ENCODE measurements around the gene KRTAP2-4. TPM values are rescaled to one million over a fixed set of nuclear protein-coding genes. Genes with fewer than 3 reads are reported as not detected.
"Not testable (repeated sequence)": the region's sequence is repeated elsewhere in the genome, so short reads cannot be mapped to it uniquely, and the experiment has no call there.

KRTAP2-4 gene, protein sequence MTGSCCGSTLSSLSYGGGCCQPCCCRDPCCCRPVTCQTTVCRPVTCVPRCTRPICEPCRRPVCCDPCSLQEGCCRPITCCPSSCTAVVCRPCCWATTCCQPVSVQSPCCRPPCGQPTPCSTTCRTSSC
- polyA plus RNA-seq (2012; ENCODE audit: low read depth, missing spikeins) = not detected

GRCh38 chr17:41065829-41066624 lies at the start of gene KRTAP2-4:
Gene KRTAP2-4 (minus strand): TSS chr17:41065879. CDS start chr17:41065845, 34 bp downstream.
- DNase-seq (ENCODE audit: insufficient read length, low spot score) (no peak), FAIRE-seq (no peak)
- TF ChIP-seq SPI1 (IDR thresholded peaks at IDR 0.05; ENCODE audit: low read depth, low read length) (no peak), POU2F2 (IDR thresholded peaks at IDR 0.05; ENCODE audit: low read depth, low read length) (no peak), PAX5 (IDR thresholded peaks at IDR 0.05; ENCODE audit: insufficient read depth, low read length, severe bottlenecking) (no peak), POLR2A (IDR thresholded peaks at IDR 0.05; ENCODE audit: low read depth, low read length) (no peak), TAF1 (IDR thresholded peaks at IDR 0.05; ENCODE audit: low read depth, low read length) (no peak), POLR2AphosphoS5 (IDR thresholded peaks at IDR 0.05; ENCODE audit: low read depth, low read length) (no peak)

- TF ChIP-seq POLR2A (IDR thresholded peaks at IDR 0.05; ENCODE audit: low read depth, low read length) (no peak), TAF1 (IDR thresholded peaks at IDR 0.05; ENCODE audit: low read depth, low read length) (no peak), SPI1 (IDR thresholded peaks at IDR 0.05; ENCODE audit: low read depth, low read length) (no peak), POLR2AphosphoS5 (IDR thresholded peaks at IDR 0.05; ENCODE audit: low read depth, low read length) (no peak), PAX5 (IDR thresholded peaks at IDR 0.05; ENCODE audit: insufficient read depth, low read length, severe bottlenecking) (no peak)
- no peak for FAIRE-seq
- DNase-seq (ENCODE audit: insufficient read length, low spot score) = no peak
These were observed 45.6 kb upstream of the KRTAP2-4 start for GRCh38 chr17:41111151-41111885.

DNA sequence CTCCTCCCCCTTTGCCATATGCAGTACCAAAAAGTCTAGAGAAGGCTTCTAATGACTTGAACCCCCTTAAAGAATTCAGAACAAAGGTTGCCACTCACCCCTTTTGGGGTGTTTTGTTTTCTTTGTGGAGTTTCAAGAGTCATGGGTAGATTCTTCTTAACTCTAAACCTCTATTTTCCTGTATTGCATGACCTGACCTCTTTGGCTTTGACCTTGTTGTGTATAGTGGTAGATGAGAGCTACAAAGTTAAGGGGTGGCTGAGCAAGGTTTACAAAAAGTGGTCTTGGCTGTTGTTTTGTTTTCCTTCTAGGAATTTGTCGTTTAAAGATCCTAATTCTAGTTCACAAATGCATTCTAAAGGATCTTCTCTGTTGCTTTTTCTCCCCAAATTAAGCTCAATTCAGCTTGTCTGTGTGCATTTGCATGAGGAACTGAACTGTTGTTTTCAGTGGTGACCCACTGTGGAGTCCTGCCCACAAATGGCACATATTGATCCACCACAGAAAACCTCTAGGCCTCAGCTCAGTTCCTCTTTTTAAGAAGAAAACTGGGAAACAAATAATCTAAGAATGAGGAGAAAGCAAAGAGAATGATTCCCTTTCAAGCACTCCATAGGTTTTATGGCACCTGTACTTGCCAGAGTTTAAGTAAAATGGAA lies 43.2 kb upstream of the KRTAP2-4 start:
- not testable (repeated sequence) for FAIRE-seq

GRCh38 chr17:41107941-41108450 lies 42.3 kb upstream of the KRTAP2-4 start:
- TF ChIP-seq POU2F2 (IDR thresholded peaks at IDR 0.05; ENCODE audit: low read depth, low read length) = no peak
- no peak for TF ChIP-seq SPI1 (IDR thresholded peaks at IDR 0.05; ENCODE audit: low read depth, low read length)
- no peak for TF ChIP-seq POLR2A (IDR thresholded peaks at IDR 0.05; ENCODE audit: low read depth, low read length)
- no peak for TF ChIP-seq POLR2AphosphoS5 (IDR thresholded peaks at IDR 0.05; ENCODE audit: low read depth, low read length)
- TF ChIP-seq TAF1 (IDR thresholded peaks at IDR 0.05; ENCODE audit: low read depth, low read length) = no peak
- TF ChIP-seq PAX5 (IDR thresholded peaks at IDR 0.05; ENCODE audit: insufficient read depth, low read length, severe bottlenecking) = no peak
- DNase-seq (ENCODE audit: insufficient read length, low spot score) (no peak), FAIRE-seq (no peak)

More for the DNA sequence above, 43.2 kb upstream of the KRTAP2-4 start:
- DNase-seq (ENCODE audit: insufficient read length, low spot score) = not testable (repeated sequence)

DNA sequence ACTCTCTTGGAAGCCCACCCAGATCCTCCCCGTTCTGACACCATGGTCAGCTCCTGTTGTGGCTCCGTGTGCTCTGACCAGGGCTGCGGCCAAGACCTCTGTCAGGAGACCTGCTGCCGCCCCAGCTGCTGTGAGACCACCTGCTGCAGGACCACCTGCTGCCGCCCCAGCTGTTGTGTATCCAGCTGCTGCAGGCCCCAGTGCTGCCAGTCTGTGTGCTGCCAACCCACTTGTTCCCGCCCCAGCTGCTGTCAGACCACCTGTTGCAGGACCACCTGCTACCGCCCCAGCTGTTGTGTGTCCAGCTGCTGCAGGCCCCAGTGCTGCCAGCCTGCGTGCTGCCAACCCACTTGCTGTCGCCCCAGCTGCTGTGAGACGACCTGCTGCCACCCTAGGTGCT lies 39.7 kb upstream of the KRTAP2-4 start, which contains the start of gene KRTAP4-9:
Gene KRTAP4-9 (plus strand): TSS at position 43 of the 400 bp plus-strand sequence. CDS start 0 bp downstream, at position 43.
- not testable (repeated sequence) for DNase-seq (ENCODE audit: insufficient read length, low spot score); FAIRE-seq

DNA sequence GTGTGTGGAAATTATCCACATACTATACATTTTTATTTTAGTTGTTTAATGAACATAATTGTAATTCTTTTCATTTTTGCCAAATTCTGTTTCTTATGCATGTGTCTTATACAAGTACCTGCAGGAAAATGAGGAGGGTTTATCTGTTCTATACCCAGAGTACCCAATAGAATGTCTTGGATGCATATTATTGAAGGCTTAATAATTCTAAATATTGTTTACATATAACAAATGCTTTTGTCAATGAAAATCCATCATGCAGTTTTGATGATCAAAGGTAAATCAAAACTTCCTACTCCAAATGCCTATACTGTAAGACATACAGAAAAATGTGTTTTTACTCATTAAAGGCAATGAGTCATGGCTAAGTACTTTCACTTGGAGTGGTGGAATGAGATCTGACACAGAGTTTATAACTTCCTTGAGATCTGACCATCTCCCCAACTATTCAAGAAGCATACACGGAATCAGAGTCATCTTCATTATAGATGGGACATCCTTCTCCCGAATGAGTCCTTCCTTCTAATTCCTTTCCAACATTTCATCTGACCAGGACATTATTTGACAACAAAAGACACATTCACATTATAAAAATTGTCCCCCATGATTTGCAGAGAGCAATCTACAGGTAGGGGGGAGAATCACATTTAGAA lies 38.8 kb upstream of the KRTAP2-4 start:
- FAIRE-seq; DNase-seq (ENCODE audit: insufficient read length, low spot score): not testable (repeated sequence)

DNA sequence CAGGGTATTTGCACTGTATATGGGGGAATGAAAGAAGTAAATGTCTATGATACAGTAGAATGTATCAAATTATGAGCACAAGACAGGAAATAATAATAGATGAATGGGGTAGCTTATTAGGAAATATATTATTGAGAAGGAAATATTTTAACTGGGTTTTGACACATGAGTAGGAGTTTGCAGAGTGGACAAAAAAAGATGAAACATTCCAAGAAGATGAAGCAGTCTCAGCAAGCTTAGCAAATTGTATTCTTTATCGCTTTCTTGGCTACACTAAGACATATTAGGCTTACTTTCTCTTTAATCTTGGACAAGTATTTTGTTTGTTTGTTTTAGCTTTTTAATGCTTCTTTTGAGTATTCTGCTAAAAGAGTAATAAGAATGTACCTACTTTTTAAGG lies 38.2 kb upstream of the KRTAP2-4 start:
- TF ChIP-seq POLR2A (IDR thresholded peaks at IDR 0.05; ENCODE audit: low read depth, low read length) (no peak), POU2F2 (IDR thresholded peaks at IDR 0.05; ENCODE audit: low read depth, low read length) (no peak), SPI1 (IDR thresholded peaks at IDR 0.05; ENCODE audit: low read depth, low read length) (no peak), PAX5 (IDR thresholded peaks at IDR 0.05; ENCODE audit: insufficient read depth, low read length, severe bottlenecking) (no peak), POLR2AphosphoS5 (IDR thresholded peaks at IDR 0.05; ENCODE audit: low read depth, low read length) (no peak), TAF1 (IDR thresholded peaks at IDR 0.05; ENCODE audit: low read depth, low read length) (no peak)
- DNase-seq (ENCODE audit: insufficient read length, low spot score) (no peak), FAIRE-seq (no peak)

- FAIRE-seq (no peak), DNase-seq (ENCODE audit: insufficient read length, low spot score) (no peak)
- TF ChIP-seq PAX5 (IDR thresholded peaks at IDR 0.05; ENCODE audit: insufficient read depth, low read length, severe bottlenecking) (no peak), POLR2A (IDR thresholded peaks at IDR 0.05; ENCODE audit: low read depth, low read length) (no peak), POU2F2 (IDR thresholded peaks at IDR 0.05; ENCODE audit: low read depth, low read length) (no peak), TAF1 (IDR thresholded peaks at IDR 0.05; ENCODE audit: low read depth, low read length) (no peak), POLR2AphosphoS5 (IDR thresholded peaks at IDR 0.05; ENCODE audit: low read depth, low read length) (no peak), SPI1 (IDR thresholded peaks at IDR 0.05; ENCODE audit: low read depth, low read length) (no peak)
These were observed 36.0 kb upstream of the KRTAP2-4 start, which contains the start of gene KRTAP4-16 for GRCh38 chr17:41101586-41102259. Gene KRTAP4-16 (minus strand): TSS chr17:41102209. CDS start chr17:41102209, 0 bp downstream.

DNA sequence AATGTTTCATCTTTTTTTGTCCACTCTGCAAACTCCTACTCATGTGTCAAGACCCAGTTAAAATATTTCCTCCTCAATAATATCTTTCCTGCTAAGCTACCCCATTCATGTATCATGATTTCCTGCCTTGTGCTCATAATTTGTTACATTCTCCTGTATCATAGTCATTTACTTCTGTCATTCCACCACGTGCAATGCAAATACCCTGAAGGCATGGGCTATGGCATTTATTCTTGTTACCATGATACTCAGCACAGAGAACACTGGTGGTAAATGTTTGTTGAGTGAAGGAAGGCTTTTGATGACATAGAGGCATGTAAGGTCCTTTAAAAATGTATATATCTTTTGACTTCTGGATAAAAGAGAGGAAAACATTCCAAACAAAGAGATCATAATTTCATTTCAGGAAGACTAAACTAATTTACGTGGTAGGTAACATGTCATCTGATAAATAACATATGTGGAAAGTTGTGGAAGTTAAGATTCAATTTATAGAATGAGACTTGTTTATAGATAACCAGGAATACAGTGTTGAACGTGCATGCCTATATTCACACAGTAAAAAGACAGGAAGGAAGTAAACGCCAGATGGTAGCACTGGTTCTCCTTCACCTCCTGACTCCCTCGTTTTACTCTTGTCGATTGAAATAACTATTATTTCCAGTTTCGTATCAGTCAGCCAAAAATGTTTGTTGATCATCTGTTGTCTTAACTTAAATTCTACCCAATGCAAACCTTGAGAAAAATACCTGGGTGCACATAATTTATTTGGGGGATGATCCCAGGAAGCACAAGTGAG lies 34.2 kb upstream of the KRTAP2-4 start:
- FAIRE-seq; DNase-seq (ENCODE audit: insufficient read length, low spot score): not testable (repeated sequence)
